CD4-positive, alpha-beta memory T cell (primary cell): ENCODE results near the gene AKAP8. TPM values are rescaled to one million over a fixed set of nuclear protein-coding genes. Genes with fewer than 3 reads are reported as not detected.

ENCODE experiments used
- CTCF ChIA-PET: fragments of 350-600 bp; sonication (Branson Sonifier 250); formaldehyde crosslinking; loops from one replicate; lab custom pipeline; 2021; ENCODE audit warnings: inconsistent platforms; ENCODE audit not compliant: partially characterized antibody; lab: Charles Lee
- POLR2A ChIA-PET: fragments of 350-600 bp; sonication (Branson Sonifier 250); formaldehyde crosslinking; loops from one replicate; lab custom pipeline; 2021; ENCODE audit not compliant: partially characterized antibody; lab: Charles Lee
- DNase-seq, 5 donors: peaks; one replicate each; pipeline versions ENCODE4 v3.0.0 to v3.0.0-alpha.2; 2020 to 2022; ENCODE audit warnings: mixed read lengths in 1 of 5
- H3K27ac ChIP-seq: one replicate; pipeline ENCODE4 v1.7.0; 2013; ENCODE audit warnings: low read depth, low read length
- H3K27me3 ChIP-seq: 2 replicates; pipeline ENCODE4 v1.7.0; 2013; ENCODE audit warnings: mild to moderate bottlenecking, low read length, moderate library complexity; ENCODE audit not compliant: insufficient read depth
- H3K36me3 ChIP-seq: 2 replicates; pipeline ENCODE4 v1.7.0; 2013; ENCODE audit warnings: mild to moderate bottlenecking, low read length, moderate library complexity; ENCODE audit not compliant: insufficient read depth
- H3K4me1 ChIP-seq: 2 replicates; pipeline ENCODE4 v1.7.0; 2013; ENCODE audit warnings: mild to moderate bottlenecking, low read length, moderate library complexity; ENCODE audit not compliant: insufficient read depth
- H3K4me3 ChIP-seq, 2 donors: one replicate each; pipeline ENCODE4 v1.7.0; 2013; ENCODE audit warnings: low read length in 2 of 2, mild to moderate bottlenecking in 1 of 2
- H3K9me3 ChIP-seq, 2 donors: one replicate each; pipeline ENCODE4 v1.7.0; 2013; ENCODE audit warnings: low read length in 2 of 2, control low read depth in 1 of 2; ENCODE audit not compliant: control insufficient read depth in 1 of 2
- H3K27ac Mint-ChIP-seq, 7 donors: one replicate each; pipeline ENCODE4 v1.8.0; 2020 to 2021; ENCODE audit warnings: mixed read lengths in 7 of 7, mild to moderate bottlenecking in 6 of 7, inconsistent platforms in 3 of 7, moderate library complexity in 3 of 7
- H3K27me3 Mint-ChIP-seq, 2 donors: one replicate each; pipeline ENCODE4 v1.8.0; 2020 to 2021; ENCODE audit warnings: mixed read lengths in 2 of 2
- H3K36me3 Mint-ChIP-seq, 2 donors: one replicate each; pipeline ENCODE4 v1.8.0; 2020 to 2021; ENCODE audit warnings: mixed read lengths in 2 of 2, inconsistent platforms in 1 of 2, mild to moderate bottlenecking in 1 of 2
- H3K4me1 Mint-ChIP-seq, 4 donors: one replicate each; pipeline ENCODE4 v1.8.0; 2020 to 2021; ENCODE audit warnings: mixed read lengths in 4 of 4, mild to moderate bottlenecking in 1 of 4
- H3K4me3 Mint-ChIP-seq, 8 donors: one replicate each; pipeline ENCODE4 v1.8.0; 2020 to 2021; ENCODE audit warnings: mixed read lengths in 8 of 8, mild to moderate bottlenecking in 7 of 8, moderate library complexity in 6 of 8, inconsistent platforms in 3 of 8
- H3K9me3 Mint-ChIP-seq, 8 donors: one replicate each; pipeline ENCODE4 v1.8.0; 2020 to 2021; ENCODE audit warnings: mixed read lengths in 8 of 8, mild to moderate bottlenecking in 5 of 8, inconsistent platforms in 3 of 8, moderate library complexity in 1 of 8
- intact Hi-C: fragments of 100-400 bp; cut with micrococcal nuclease; formaldehyde crosslinking; loops from one replicate; pipeline ENCODE4 v1.15.1; 2023
- polyA plus RNA-seq, 2 donors: library from polyadenylated mRNA; unstranded; fragments of 300-500 nt; fragmentation: Illumina TruSeq; gene quantifications; one replicate each; pipeline ENCODE4 v1.2.3, GENCODE V29; 2021
- total RNA-seq, 2 experiments: library from RNA; stranded (reverse); gene quantifications; one replicate each; pipeline ENCODE4 v1.2.3, GENCODE V29; 2021

Gene AKAP8
- total and polyA plus RNA-seq, 4 experiments from 2014 or later, result 10.8 to 71.5 (median 46.7) TPM

DNA sequence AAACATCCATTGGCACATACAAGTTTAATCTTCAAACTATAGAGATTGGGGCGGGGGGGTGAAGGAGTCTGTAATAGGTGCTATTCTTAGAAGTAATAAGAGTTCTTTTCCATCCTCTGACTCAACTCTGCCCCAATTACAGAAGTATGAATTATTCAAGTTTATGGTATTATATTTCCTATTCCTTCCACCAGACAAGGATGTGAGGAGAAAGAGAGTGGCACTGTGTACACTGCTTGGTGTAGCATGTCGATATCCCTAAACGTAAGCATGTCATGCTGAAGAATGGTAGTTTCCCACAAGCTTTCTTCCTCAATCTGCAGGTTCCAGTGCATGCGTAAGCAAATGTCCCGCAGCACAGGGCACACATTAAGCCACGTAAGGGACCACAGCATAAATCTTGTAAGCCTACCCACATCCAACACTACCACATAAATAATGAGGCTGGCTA is 61.3 kb downstream of the AKAP8 start:
- Mint-ChIP-seq H3K27ac (peak overlapping the region; percentile 1 to 82 (median 69)), H3K27me3 (no peaks in the 10 kb centered on the region), H3K4me3 (peak overlapping the region; percentile 11 to 85 (median 58)), H3K9me3 (peaks cover 0 to 4% (median 0%) of the 10 kb centered on the region in 8 donors), H3K4me1 (peaks cover 68 to 95% (median 82%) of the 10 kb centered on the region in 4 donors), H3K36me3 (peaks cover 5 to 13% of the 10 kb centered on the region in 2 donors)
- intact Hi-C loops, result no loop called here
- no peaks in the 10 kb centered on the region for H3K36me3 ChIP-seq
- H3K4me1 ChIP-seq, result peaks cover 93% of the 10 kb centered on the region
- CTCF ChIA-PET, result no interaction called here
- POLR2A ChIA-PET, result interaction anchor here (1.1 to 1.5 kb wide), 2 partner anchors 18 to 61 kb away, joined by 4 read pairs; partner anchors contain the start of gene AKAP8
- peak in 1 of 5 donors; percentile 21 for DNase-seq
- no peaks in the 10 kb centered on the region for H3K27me3 ChIP-seq
- no peak overlapping the region for H3K4me3 ChIP-seq
- H3K9me3 ChIP-seq, result no peaks in the 10 kb centered on the region
- no peak overlapping the region for H3K27ac ChIP-seq

DNA sequence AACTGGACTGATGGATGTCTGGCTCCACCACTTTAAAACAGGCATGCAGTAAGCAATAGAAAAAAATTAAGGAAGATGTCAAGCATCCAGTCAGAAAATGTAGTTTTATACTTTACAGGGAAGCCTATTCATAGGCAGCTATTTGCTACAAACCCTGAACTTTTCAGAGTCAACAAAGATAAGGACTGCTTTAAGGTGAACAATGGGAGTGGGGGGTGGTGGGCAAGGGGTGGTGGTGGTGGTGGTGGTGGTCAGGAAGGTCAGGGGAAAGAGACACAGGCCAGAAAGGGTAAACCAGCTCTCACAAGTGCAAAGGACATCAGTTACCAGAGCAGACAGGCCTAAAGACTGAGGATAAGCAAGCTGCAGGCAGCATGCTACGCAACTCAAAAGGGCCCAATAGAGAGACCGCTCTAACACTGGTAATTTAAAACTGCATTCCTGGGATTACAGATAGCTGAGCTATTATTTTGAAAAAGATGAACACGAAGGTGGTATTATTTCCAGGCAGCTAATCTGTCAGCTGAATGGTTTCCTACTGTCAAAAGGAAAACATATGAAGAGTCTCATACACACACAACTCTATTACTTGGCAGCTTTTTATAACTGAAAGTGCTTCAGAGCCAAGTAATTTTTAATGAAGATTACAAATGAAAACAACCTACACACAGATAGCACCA is 62.1 kb downstream of the AKAP8 start:
- peaks cover 0 to 4% (median 0%) of the 10 kb centered on the region in 8 donors for H3K9me3 Mint-ChIP-seq
- peak overlapping the region in 6 of 7 donors; percentile 57 to 87 (median 80) for H3K27ac Mint-ChIP-seq
- POLR2A ChIA-PET, result interaction anchor here (1.1 kb wide), 1 partner anchor 62 kb away, joined by 4 read pairs; the partner anchor contains the start of gene AKAP8
- H3K36me3 Mint-ChIP-seq, result peaks cover 3 to 13% of the 10 kb centered on the region in 2 donors
- DNase-seq, result no peak
- H3K36me3 ChIP-seq, result no peaks in the 10 kb centered on the region
- H3K27me3 Mint-ChIP-seq, result no peaks in the 10 kb centered on the region
- H3K4me3 ChIP-seq, result no peak overlapping the region
- H3K27me3 ChIP-seq, result no peaks in the 10 kb centered on the region
- H3K27ac ChIP-seq, result peak overlapping the region; percentile 24
- H3K4me3 Mint-ChIP-seq, result peak overlapping the region in 7 of 8 donors; percentile 57 to 85 (median 75)
- CTCF ChIA-PET, result interaction anchor here (1.1 kb wide), 1 partner anchor 243 kb away, joined by 3 read pairs; no protein-coding TSS in a partner anchor
- H3K4me1 Mint-ChIP-seq, result peaks cover 68 to 95% (median 83%) of the 10 kb centered on the region in 4 donors
- H3K4me1 ChIP-seq, result peaks cover 94% of the 10 kb centered on the region
- H3K9me3 ChIP-seq, result no peaks in the 10 kb centered on the region
- intact Hi-C loops, result no loop called here

DNA sequence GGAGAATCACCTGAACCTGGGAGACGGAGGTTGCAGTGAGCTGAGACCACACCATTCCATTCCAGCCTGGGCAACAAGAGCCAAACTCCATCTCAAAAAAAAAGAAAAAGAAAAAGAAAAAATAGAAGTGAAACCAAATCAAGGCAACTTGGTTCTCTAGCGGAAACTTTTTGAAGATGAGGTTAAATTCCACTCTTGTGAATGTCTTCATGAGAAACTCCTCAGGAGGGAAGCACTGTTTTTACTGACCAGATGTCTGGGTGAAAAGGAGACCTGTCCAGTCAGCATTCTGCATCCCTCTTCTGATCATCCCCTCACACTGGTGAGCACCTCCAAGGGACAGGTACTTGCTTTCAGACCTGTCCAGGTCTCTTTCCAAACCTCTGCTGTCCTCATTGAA is 63.1 kb downstream of the AKAP8 start:
- H3K27ac Mint-ChIP-seq, result peak overlapping the region; percentile 38 to 86 (median 79)
- no peak for DNase-seq
- no peaks in the 10 kb centered on the region for H3K27me3 Mint-ChIP-seq
- peaks cover 68 to 96% (median 84%) of the 10 kb centered on the region in 4 donors for H3K4me1 Mint-ChIP-seq
- ChIA-PET POLR2A (interaction anchor here (0.5 kb wide), 1 partner anchor 99 kb away, joined by 3 read pairs; no protein-coding TSS in a partner anchor), CTCF (interaction anchor here (1.1 kb wide), 1 partner anchor 244 kb away, joined by 3 read pairs; no protein-coding TSS in a partner anchor)
- H3K27ac ChIP-seq, result peak overlapping the region; percentile 24
- H3K9me3 Mint-ChIP-seq, result peaks cover 0 to 2% (median 0%) of the 10 kb centered on the region in 8 donors
- H3K36me3 Mint-ChIP-seq, result peaks cover 3 to 13% of the 10 kb centered on the region in 2 donors
- H3K4me3 Mint-ChIP-seq, result peak overlapping the region; percentile 41 to 85 (median 74)
- H3K27me3 ChIP-seq, result no peaks in the 10 kb centered on the region
- peaks cover 92% of the 10 kb centered on the region for H3K4me1 ChIP-seq
- intact Hi-C loops, result no loop called here
- no peak overlapping the region for H3K4me3 ChIP-seq
- H3K36me3 ChIP-seq, result no peaks in the 10 kb centered on the region
- H3K9me3 ChIP-seq, result no peaks in the 10 kb centered on the region

DNA sequence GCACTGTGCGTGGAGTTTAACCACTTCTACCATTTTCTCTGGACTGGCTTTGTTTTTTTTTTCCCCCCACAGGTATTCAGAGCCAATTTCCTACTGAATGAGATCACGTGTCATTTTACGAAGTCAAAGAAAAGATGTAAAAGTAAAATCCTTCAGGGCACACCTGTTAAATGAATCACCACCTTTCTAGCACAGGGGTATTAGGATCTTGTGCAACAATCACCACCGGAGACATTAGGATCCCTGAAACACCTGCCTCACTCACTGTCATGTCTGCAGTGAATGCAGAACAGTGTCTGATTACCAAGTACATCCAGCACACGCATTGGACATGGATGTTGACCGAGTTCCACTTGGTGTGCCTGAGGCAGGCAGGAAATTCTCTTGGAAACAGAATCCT is 64.5 kb downstream of the AKAP8 start:
- CTCF ChIA-PET, result interaction anchor here (1.0 kb wide), 1 partner anchor 10 kb away, joined by 3 read pairs; no protein-coding TSS in a partner anchor

GRCh38 chr19:15313649-15314279 is 65.8 kb downstream of the AKAP8 start:
- POLR2A ChIA-PET, result no interaction called here
- CTCF ChIA-PET, result no interaction called here
- H3K9me3 Mint-ChIP-seq, result peaks cover 0 to 2% (median 0%) of the 10 kb centered on the region in 8 donors

More for the DNA sequence above, 64.5 kb downstream of the AKAP8 start:
- Mint-ChIP-seq H3K36me3 (peaks cover 3 to 13% of the 10 kb centered on the region in 2 donors), H3K27me3 (no peaks in the 10 kb centered on the region), H3K4me3 (peak overlapping the region in 5 of 8 donors; percentile 2 to 65 (median 51)), H3K9me3 (peaks cover 0 to 2% (median 0%) of the 10 kb centered on the region in 8 donors), H3K27ac (peak overlapping the region in 4 of 7 donors; percentile 43 to 86 (median 70)), H3K4me1 (peaks cover 60 to 95% (median 81%) of the 10 kb centered on the region in 4 donors)
- Histone ChIP-seq H3K4me1 (peaks cover 89% of the 10 kb centered on the region), H3K36me3 (no peaks in the 10 kb centered on the region), H3K4me3 (no peak overlapping the region), H3K27ac (no peak overlapping the region), H3K27me3 (no peaks in the 10 kb centered on the region), H3K9me3 (no peaks in the 10 kb centered on the region)
- no peak for DNase-seq
- POLR2A ChIA-PET, result interaction anchor here (0.6 to 0.9 kb wide), 2 partner anchors 17 to 518 kb away, joined by 3 read pairs; partner anchors contain the start of gene BRD4
- intact Hi-C loops, result no loop called here

GRCh38 chr19:15307169-15307568 is 72.4 kb downstream of the AKAP8 start:
- Histone ChIP-seq H3K27me3 (no peaks in the 10 kb centered on the region), H3K27ac (no peak overlapping the region), H3K4me1 (peaks cover 80% of the 10 kb centered on the region), H3K36me3 (no peaks in the 10 kb centered on the region), H3K4me3 (no peak overlapping the region), H3K9me3 (no peaks in the 10 kb centered on the region)
- ChIA-PET CTCF (no interaction called here), POLR2A (interaction anchor here (1.2 kb wide), 1 partner anchor 15 kb away, joined by 3 read pairs; no protein-coding TSS in a partner anchor)
- no peaks in the 10 kb centered on the region for H3K27me3 Mint-ChIP-seq
- no peaks in the 10 kb centered on the region for H3K9me3 Mint-ChIP-seq
- peak overlapping the region in 5 of 8 donors; percentile 10 to 73 (median 34) for H3K4me3 Mint-ChIP-seq
- peaks cover 55 to 95% (median 71%) of the 10 kb centered on the region in 4 donors for H3K4me1 Mint-ChIP-seq
- peaks cover 2 to 3% of the 10 kb centered on the region in 2 donors for H3K36me3 Mint-ChIP-seq
- peak overlapping the region in 3 of 7 donors; percentile 2 to 47 (median 16) for H3K27ac Mint-ChIP-seq
- intact Hi-C loops, result no loop called here
- no peak for DNase-seq

More at GRCh38 chr19:15313649-15314279, 65.8 kb downstream of the AKAP8 start:
- H3K4me1 Mint-ChIP-seq, result peaks cover 62 to 94% (median 79%) of the 10 kb centered on the region in 4 donors
- peaks cover 85% of the 10 kb centered on the region for H3K4me1 ChIP-seq
- H3K4me3 ChIP-seq, result no peak overlapping the region
- DNase-seq, result no peak
- H3K9me3 ChIP-seq, result no peaks in the 10 kb centered on the region
- peak overlapping the region in 2 of 7 donors; percentile 67 to 73 for H3K27ac Mint-ChIP-seq
- peak overlapping the region in 6 of 8 donors; percentile 10 to 65 (median 52) for H3K4me3 Mint-ChIP-seq
- intact Hi-C loops, result no loop called here
- peaks cover 3 to 13% of the 10 kb centered on the region in 2 donors for H3K36me3 Mint-ChIP-seq
- no peak overlapping the region for H3K27ac ChIP-seq
- H3K27me3 ChIP-seq, result no peaks in the 10 kb centered on the region
- no peaks in the 10 kb centered on the region for H3K27me3 Mint-ChIP-seq
- H3K36me3 ChIP-seq, result no peaks in the 10 kb centered on the region
